Activated gamma-delta T cell treated with Interleukin-2 at 50 U/mL for 16 hours (primary cell): ENCODE measurements around the gene ZC3H4.
"Not testable (repeated sequence)": the region's sequence is repeated elsewhere in the genome, so short reads cannot be mapped to it uniquely, and the experiment has no call there.

Experiments used
- DNase-seq: peaks from one replicate; pipeline ENCODE4 v3.0.0-alpha.2; 2020

Gene ZC3H4

GRCh38 chr19:47107202-47107952 is 6.2 kb downstream of the ZC3H4 start:
- peak; percentile 56 for DNase-seq

DNA sequence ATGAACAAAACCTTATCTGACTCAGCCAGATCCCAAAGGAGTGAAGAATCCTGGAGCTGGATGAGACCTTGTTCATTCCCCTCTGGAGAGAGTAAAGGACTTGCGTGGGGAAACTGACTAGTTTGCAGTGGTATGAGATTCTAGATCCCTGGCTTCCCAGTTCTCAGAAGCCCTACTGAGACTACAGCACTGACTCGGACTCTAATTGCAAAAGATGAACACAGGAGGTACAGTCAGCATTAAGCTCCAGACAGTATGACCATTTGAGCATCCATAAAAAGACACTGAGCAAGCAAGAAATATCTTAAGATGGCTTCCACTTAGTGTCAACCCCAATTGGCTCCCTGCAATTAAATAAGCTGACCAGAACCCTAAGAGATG is 6.8 kb downstream of the ZC3H4 start:
- DNase-seq = no peak

DNA sequence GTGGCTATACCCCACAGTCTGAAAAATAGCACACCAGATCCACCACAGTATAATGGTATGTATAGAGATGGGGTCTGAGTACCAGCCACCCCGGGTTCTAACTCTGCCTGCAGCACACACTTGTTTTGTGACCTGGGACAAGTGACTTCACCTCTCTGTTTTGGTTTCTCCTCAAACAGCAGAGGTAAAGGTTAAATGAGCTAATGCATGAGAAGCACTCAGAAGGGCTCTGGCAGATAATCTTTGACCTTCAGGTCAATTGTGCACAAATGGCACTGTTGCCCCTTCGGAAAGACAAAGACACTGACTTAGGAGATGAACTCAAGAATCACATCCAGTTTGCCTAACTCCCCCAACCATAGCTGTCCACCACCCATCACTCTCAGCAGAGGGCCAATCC is 7.7 kb downstream of the ZC3H4 start:
- no peak for DNase-seq

DNA sequence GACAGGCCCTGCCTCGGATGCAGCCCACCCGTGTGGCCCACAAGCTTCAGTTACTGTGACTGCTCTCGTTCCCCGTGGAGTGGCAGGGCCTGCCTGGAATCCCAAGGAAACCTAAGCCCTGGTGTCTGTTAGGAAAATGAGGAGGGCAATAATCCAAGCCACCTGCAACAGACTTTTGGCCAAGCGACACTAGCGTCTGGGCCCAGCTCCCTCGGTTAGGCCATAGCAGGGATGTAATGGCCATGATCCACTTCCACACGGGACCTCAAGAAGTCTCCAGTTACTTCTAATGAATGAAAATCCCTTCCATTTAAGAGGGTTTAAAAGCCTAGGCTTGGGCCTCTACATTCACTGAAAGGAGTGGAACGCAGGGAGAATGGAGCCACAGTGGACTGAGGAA is 8.9 kb downstream of the ZC3H4 start:
- DNase-seq = no peak

GRCh38 chr19:47102346-47103060 is 11.1 kb downstream of the ZC3H4 start:
- DNase-seq = no peak

- DNase-seq = not testable (repeated sequence)
Measured at GRCh38 chr19:47101116-47101515, 12.5 kb downstream of the ZC3H4 start.

GRCh38 chr19:47100290-47100689 is 13.3 kb downstream of the ZC3H4 start:
- DNase-seq = no peak

DNA sequence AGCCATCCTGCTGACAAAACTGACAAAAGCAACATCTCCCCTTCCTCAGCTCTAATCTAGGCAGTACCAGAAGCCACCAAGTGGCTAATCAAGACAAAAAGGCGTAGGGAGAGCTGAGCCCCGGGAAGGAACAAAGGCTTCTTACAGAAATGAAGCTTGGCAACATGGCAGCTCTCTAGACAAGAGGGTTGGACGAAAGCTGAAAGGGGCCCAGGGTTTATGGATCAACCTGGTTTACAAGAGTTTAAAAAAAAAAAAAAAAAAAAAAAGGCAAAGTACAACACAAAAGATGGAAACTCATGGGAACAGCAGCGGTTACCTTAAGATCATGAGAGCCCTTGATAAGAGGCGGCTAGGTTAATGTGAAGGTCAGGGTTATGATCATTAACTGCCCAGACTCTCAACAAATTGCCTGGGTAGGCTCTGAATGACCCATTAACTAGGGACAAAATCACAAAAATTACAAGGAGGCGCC is 14.0 kb downstream of the ZC3H4 start:
- DNase-seq = no peak

DNA sequence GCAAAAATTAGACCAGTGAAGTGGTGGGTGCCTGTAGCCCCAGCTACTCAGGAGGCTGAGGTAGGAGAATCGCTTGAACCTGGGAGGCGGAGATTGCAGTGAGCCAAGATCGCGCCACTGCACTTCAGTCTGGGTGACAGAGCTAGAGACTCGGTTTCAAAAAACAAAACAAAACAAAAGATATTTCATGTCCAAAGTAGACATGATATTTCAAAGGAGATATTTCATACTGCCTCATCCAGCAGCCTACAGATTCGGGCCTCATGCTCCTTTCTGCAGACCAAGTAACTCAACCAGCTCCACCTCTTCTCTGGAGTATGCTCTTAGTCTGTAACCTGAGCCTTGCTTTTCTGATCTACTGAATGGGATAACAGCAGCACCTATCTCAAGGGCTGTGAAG is 15.0 kb downstream of the ZC3H4 start:
- DNase-seq = no peak

DNA sequence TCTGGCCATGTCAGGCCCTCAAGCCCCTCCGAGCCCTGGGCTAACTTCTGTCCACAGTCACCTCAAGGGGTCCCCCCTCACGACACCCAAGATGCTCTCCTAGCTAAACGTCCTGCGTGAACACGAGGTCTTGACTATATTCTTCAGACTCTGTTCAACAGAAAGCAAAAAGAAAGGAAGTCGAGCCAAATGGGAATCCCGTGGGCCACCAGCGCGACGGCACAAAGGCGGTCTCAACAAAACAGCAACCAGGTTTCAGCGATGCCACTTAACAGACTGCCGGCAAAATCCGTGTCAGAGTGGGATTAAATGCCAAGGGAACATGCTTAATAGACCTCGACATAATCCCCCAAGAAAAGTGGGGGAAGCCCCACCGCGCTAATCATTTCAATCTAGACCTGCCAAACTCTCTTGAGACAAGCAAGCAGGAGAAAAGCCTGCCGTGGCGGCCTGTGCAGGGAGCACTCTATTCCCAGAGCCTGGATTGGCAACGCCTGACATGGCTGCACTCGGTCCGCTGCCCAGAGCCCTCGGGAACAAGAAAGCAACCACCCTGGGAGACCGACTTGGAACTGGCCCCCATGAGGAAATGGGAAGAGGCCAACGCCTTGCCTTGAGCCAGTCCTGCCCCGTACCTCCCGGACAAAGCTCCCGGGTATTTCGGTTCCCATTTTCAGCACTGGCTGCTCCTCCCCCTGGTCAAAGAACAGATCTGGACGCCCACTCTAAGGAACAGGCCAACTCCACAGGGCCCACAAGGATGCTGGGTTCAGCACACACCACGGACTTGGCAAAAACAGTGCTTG is 16.0 kb downstream of the ZC3H4 start:
- no peak for DNase-seq

- DNase-seq = no peak
Measured at GRCh38 chr19:47096721-47097120, 16.9 kb downstream of the ZC3H4 start.

DNA sequence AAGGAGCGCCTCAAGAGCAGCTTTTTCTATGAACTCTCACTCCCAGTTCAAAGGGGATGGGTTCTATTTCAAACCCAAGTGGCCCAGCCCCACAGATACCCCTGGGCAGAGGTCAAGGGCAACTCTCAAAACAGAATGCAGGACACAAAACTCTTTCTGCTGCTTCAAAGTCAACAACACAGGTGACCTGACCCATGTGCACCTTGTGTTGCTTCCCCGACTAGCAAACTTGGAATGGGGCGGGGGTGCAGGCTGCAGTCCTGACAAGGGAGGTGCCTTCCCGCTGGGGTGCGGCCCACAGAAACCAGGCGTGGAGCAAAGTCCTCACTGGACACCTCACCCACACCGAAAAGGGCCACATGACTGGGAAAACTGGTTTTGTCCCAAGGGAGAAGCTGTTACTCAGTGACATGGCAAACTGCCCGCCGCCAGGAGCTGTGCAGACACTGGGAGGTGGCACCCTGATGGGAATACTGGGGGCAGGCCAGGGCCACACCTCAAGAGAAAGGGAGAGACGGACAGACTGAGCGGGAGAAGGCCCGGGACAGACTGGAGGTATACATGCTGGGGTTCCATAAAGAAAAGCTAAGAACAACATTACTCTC is 17.4 kb downstream of the ZC3H4 start:
- no peak for DNase-seq

GRCh38 chr19:47095476-47096099 is 18.0 kb downstream of the ZC3H4 start:
- DNase-seq = no peak

DNA sequence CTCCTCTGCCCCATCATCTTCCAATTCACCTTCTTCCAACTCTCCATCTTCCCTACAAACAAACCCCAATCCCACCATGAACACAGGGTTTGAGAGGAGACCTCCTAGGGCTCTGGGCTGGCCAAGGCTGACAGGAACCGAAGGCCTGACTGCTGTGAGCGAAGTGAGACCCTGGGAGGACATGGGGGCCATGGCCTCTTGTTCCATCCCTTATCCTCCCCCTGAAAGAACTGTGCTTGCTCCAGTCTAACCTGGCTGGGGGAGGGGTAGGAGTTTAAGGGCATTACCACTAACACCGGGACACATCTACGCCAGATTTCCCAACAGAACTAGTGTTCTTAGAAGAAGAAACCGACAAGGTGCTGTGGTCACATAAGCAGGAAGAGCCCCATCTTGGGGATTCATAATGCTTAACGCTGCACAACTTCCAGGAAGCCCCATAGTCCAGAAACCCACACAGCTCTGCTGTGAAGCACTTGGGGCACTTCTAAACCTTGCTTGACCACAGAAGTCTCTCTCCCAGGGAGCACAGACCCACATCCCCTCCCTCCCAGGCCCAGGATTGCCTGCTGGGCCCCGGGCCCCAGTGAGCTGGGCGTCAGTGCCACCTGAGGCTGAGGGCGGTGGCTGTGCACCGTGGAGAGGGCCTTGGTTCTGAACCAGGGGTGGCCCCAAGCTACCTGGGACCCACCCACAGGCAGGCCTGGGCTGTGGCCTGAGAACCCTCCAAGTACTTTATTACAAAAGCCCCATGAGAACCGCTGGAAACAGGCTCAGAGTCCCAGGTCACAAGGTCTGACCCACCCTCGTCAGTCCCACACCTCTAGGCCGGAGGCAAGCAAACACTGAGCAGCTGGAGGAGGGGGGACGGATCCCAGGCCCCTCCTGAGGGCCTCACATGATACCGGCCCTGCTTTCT is 18.8 kb downstream of the ZC3H4 start:
- peak; percentile 9 for DNase-seq

GRCh38 chr19:47093841-47094240 is 19.7 kb downstream of the ZC3H4 start:
- DNase-seq = no peak

DNA sequence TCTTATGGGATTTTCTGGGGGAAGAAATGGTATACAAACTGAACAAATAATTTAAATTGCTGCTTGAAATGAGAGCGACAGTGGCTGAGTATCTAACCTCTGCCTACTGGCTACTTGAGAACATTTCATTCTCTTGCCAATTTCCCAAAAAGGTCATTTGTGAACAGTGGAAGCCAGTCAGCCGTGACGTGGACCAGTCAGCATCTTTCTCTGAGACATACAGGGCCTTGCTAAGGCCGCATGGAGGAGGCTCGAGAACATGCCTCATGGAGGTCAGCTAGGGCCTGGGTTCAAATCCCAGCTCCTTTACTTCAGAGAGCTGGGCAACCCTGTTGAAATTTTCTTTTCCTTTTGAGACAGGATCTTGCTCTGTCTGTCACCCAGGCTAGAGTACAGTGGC is 20.3 kb downstream of the ZC3H4 start:
- DNase-seq = no peak

- no peak for DNase-seq
Measured at GRCh38 chr19:47089767-47090350, 23.7 kb downstream of the ZC3H4 start.

DNA sequence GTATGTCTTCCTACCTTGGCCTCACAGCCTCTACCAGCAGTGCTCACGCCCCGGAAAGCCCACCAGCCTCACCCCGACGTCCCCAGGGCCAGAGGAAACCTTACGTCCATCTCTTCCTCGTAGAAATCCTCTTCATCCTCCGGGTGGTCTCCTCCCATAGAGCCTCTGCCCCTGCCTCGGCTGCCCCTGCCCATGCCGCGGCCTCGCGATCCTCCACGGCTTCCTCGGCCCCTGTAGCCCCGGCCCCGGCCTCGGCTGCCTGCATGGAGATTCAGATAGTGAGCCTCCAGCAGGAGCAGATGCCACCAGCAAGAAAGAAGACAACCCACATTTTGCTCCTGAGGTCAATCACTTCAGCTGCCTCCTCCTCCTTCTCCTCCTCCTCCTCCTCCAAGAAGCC is 27.3 kb downstream of the ZC3H4 start:
- no peak for DNase-seq

DNA sequence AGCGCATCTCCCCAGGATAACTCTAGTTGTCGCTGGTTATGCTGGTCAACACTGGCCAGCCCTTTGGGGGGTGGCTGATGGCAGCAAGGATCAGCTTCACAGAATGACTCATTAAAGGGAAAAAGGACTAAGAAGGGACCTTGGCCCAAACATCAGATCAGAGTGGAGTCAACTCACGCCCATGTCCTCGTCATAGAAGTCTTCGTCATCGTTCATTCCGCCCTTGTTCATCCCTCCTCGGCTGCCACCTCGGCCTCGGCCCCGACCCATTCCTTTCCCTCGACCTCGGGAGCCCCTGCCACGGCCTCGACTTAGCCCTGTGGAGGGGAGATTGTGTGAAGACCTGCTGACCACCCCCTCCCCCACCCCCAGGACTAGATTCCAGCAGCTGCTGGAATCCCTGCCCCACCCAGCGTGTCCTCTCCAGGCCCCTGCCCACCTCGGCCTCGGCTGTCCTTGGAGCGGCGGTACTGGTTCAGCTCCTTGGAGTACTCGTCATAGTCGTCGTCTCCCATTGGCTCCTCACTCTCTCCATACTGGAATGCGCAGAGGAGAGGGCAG is 28.6 kb downstream of the ZC3H4 start:
- DNase-seq = no peak

- no peak for DNase-seq
Measured at GRCh38 chr19:47082493-47082892, 31.1 kb downstream of the ZC3H4 start.

DNA sequence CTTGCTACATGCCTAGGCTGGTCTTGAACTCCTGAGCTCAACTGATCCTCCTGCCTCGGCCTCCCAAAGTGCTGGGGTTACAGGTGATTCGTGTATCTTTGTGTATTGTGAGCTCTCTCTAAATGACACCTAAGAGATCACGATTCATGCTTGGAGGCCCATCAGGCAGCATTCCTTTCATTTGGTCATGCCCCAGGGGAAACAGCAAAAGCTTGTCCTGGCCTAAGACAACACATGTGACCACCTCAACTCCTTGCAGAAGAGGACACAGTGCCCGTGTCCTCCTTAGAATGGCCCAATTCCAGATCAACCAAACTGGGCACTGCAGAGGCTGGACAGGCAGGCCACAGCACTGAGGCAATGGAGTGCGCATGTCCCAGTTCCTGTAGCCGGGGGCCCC is 32.5 kb downstream of the ZC3H4 start:
- DNase-seq = no peak
